Measurements from ENCODE around the gene CCDC102A.
"Not testable (repeated sequence)": the region's sequence is repeated elsewhere in the genome, so short reads cannot be mapped to it uniquely, and the experiment has no call there.

CCDC102A gene

DNA sequence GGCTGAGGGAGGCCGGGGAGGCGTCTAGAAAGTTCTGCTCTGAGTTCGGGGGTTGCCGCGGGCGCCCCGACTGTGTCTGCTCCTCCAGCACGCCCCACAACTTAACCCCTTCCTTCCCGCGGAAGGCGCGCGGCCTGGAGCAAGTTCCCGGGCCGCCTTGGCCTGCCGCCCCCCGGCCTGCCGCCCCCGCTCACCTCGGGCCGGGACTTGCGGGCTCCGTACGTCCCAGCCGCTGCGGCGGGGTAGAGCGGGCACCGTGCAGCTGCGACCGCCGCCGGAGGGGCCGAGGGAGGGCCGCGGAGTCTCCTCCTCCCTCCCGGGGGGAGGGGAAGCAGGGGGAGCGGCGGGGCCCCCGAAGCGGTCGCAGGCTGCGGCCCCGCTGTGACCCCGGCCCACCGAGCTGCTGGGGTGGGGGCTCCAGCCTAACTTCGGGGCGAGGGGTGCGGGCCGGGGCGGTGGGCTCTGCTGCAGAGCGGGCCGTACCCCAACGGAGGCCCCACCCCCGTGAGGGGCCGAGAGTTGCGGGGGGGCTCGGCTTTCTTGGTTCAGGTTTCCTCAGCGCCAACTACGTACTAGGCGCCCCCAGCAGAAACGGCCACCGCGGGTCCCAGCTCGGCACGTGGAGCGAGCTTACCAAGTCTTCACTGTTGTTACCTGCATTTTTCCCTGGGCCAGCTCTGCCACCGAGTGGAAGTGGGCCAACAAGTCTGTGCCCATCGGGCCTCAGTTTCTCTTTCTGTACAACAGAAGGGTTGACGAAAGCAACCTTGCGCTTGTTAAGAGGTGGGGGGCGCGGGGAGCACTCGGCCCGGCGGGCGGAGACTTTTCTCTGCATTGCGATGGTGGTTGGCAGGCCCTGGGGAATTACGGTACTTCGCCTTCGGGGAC is at the start of gene CCDC102A:
TSS of gene CCDC102A (minus strand) at position 266 of the 888 bp plus-strand sequence. CDS start 7,394 bp downstream, outside the sequence.
- DNase-seq (ENCODE audit: low read depth), result no peak

DNA sequence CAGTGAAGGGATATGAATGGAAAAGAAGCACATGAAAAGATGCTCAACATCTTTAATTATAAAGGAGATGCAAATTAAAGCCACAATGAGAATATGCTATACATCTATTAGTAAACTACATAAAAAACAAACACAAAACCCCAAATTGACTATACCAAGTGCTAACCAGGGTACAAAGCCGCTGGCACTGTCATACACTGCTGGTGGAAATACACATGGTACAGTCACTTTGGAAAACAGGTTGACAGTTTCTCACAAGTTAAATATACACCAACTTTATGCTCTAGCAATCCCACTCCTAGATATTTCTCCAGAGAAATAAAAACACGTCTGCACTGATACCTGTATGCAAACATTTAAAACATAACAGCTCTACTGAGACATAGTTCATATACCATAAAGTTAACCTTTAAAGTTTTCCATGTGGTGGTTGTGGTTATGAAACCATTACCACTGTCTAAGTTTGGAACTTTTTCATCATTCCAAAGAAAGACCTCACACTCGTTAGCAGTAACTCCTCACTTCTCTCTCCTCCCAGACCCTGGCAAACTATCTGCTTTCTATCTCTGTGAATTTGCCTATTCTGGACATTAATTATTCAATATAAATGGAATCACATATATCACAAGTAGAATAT is 48.8 kb upstream of the CCDC102A start:
- DNase-seq (ENCODE audit: low read depth), result no peak

DNA sequence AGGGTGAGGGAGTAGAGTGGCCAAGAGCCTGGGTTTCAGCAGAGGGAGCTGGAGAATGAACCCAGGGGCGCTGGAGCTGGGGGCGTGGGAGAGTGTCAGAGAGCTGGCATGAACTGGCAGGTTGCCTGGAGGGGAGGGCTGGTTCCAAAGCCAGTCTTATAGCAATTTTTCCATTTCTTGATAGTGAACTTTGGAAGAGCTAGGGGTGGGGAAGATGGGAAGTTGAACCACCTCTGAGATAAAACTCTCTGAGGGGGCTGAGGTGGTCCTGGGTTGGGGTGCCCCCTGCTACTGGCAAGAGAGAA is 42.9 kb upstream of the CCDC102A start:
- DNase-seq (ENCODE audit: low read depth), result no peak

DNA sequence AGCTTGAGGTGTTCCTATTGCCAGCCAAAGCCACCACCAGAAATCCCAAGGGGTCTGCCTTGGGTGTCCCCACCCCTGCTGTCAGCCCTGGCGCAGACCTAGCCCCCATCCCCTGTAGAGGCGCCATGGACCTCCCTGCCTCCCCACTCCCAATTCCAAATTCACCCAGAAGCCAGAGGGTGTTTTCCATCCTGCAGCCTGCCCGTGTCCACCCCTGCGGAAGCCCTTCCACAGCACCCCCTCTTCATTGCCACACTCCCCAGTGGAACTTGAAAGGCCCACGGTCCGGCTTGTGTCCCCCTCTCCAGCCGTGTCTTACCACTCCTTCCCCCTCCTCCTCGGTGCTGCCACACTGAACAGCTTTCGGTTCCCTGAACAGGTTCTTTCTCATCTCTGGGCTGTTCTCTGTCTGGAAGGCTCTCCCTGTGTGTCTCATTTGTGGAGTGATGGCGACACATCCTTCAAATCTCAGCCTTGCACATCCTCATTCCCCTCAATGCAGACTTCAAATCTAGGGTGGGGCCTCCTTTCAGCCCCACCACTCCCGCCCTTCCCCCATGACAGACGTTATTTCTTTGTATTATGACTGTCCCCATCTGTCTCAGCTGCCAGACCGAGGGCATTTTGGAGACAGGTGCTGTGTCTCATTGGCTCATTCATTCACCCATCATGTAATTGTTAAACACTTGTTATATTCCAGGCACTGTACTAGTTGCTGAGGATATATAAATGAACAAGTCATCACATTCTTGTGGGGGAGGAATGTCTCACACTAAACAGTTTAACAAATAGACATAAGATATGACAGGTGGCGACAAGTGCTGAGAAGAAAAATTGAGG is 42.4 kb upstream of the CCDC102A start:
- DNase-seq (ENCODE audit: low read depth), result no peak

DNA sequence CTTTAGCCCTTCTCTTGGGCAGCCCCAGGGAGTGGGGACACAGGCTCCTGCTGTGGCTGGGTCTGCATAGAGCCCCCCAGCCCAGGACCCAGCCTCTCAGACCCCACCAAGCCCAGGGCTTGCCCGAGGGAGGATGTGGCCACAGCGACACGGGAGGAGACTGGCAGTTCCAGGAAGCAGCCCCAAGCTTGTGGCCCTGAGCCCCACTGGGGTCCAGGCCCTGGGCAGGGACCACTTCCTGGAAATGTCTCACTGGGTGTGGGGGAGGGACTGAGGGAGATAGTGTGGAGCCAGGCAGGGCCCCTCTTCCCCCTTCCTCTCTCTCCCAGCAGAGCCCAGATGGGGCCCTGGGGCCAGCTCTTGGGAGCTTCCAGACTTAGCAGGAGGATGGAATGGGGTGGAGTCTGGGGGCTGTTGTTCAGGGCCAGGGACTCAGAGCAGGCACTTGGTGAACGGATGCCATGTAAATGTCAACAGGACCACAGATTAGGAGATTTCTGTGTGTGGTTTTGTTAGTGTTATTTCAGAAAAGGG is 41.4 kb upstream of the CCDC102A start:
- DNase-seq (ENCODE audit: low read depth), result no peak

DNA sequence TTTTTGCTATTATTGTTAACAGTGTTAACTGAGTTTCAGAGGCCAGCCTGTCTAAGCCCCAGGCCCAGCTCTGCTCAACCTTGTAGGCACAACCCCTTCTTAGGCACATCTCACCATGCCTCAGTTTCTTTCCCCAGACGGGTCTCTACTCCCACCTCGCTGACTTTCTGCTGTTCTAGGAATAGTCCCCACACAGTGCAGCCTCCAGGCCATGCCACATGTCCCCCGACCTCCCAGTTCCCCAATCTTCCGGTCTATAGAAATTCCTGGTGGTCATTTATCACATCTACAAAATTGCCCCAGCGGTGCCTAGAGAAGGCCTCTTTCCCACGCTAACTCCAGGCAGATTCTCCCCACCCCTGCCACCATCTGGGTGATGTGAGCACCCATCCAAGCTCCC is 40.8 kb upstream of the CCDC102A start:
- no peak for DNase-seq (ENCODE audit: low read depth)

DNA sequence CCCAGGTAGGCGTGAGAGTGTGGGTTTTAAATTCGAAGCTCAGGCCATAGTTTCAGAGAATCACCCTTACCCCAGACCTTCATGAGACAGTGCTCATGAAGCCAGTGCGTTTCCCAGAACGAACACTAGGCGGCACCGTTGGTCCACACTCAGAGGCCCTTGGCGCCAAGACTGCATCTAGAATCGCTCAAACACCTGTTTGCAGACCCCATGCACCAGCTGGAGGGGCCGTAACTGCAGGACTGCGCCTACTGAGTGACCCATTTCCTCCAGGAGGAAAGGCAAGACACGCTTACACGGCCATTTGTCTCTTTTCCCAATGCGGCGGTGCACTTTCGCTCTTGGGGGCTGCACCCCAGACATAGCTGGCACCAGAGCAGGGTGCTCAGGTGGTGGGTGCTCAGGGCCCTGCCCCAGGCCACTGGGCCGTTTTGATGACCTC is 40.1 kb upstream of the CCDC102A start:
- peak; percentile 70 for DNase-seq (ENCODE audit: low read depth)

DNA sequence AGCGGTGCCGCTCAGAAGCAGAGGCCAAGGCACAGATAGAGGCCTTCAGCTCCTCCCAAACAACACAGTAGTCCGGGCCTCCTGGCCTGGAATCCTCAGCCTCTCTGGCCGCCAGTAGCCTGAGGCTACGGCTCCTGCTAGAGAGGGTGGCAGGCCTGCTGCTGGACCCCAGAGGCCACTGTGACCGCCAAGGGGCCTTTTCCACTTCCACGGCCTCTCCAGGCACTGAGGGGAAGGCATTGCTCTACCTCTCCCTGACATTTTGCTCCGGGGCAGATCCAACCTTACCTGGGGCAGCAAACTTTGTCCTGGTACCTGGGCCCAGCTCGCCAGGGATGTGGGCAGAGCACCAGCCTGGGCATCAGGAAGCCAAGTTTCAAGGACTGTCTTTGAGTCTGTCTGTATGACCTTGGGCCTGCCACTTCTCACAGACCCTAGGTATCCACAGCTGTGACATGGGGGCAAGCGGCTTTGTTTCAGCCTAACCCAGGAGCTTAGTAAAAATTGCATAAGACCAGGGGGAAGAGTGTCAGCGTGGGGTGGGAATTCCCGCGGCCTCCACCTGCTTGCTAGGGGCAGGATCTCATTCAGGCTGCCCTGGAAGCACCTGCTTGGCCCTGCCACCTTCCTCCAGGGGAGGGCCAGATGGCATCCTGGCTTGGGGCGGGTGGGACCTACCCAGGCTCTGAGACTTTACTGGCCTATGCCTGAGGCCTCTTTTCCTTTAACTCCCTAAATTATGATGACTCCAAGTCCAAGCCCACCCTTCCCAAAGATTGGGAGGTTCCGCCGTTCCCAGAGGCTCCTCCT is 39.3 kb upstream of the CCDC102A start:
- DNase-seq (ENCODE audit: low read depth), result no peak

DNA sequence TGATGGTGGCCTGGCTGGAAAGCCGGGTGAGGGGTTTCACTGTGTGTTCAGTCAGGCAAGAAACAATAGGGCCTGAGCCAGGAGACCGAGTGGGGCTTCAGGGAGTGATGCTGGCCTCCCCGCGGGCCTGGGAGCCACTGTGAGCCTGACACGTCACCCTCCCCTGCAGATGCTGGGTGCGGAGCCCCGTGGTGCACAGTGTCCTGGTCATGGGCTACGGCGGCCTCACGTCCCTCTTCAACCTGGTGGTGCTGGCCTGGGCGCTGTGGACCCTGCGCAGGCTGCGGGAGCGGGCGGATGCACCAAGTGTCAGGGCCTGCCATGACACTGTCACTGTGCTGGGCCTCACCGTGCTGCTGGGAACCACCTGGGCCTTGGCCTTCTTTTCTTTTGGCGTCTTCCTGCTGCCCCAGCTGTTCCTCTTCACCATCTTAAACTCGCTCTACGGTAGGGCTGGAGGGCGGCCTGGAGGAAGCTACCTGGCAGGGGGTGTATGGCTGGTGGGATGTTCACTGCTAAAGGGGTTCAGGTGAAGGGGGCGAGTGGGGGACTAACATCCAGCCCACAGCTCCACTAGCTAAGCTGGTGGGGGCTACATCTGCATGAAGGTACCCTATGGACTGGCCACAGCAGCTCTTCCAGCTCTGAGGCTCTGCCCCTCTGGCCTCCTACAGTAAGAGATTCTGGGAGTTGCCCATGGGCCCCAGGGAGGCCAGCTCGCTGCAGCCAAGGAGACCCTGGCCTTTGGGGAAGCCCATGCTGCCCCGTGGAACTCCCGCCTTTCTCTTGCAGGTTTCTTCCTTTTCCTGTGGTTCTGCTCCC is 38.5 kb upstream of the CCDC102A start:
- DNase-seq (ENCODE audit: low read depth), result no peak

DNA sequence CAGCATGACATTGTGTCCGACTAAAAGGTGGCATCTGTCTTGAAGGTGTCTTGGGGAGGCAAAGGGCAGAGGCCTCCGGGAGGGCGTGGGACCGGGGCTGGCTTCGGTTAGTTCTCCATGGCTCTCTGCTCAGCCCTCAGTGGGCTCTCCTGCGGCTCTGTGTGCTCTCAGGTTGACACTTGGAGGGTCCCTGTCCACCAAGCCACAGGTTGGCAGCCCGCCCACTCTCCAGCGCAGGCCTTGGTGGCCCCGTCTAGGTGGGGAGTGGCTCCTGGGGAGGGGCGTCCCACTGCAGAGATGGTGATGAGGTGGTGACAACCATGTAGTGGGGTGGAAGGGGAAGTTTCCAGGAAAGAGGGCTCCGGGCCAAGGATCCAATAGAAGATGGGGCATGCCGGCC is 37.7 kb upstream of the CCDC102A start:
- DNase-seq (ENCODE audit: low read depth), result no peak

DNA sequence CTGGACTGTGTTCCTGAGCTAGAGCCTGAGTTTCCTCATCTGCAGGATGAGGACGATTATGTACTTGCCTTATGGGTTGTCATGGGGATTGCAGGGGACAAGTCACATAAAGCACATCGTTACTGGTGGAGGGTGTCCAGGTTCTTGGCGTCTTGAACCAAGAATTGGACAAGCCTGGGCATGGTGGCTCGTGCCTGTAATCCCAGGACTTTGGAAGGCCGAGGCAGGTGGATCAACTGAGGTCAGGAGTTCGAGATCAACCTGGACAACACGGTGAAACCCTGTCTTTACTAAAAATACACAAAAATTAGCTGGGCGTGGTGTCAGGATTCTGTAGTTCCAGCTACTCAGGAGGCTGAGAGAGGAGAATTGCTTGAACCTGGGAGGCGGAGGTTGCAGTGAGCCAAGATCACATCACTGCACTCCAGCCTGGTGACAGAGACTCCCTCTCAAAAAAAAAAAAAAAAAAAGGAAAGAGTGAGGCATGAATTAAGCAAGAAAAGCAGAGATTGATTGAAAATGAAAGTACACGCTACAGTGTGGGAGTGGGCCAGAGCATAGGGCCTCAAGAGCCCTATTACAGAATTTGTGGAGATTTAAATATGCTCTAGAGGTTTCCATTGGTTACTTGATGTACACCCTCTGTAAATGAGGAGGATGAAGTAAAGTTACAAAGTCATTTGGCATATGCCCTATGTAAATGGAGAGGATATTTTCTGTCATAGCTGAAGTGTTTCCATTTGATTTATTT is 36.8 kb upstream of the CCDC102A start:
- DNase-seq (ENCODE audit: low read depth), result no peak

DNA sequence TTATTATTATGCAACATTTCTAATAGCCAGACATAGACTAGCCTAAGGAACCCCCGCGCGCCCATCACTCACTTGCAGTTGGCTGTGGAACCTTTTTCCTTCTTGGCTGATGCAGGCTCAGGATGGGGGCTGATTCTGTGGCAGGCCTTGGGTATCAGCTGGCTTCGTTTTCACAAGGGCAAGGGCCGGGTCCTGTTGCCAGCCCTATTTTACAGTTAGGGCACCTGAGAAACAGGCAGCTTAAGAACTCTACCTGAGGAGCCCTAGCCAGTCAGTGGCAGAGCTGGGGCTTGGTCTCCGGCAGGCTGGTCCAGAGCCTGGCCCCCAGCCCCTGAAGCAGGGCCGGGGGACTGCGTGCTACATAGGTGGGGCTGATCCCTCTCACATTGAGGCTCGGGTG is 34.7 kb upstream of the CCDC102A start:
- no peak for DNase-seq (ENCODE audit: low read depth)

DNA sequence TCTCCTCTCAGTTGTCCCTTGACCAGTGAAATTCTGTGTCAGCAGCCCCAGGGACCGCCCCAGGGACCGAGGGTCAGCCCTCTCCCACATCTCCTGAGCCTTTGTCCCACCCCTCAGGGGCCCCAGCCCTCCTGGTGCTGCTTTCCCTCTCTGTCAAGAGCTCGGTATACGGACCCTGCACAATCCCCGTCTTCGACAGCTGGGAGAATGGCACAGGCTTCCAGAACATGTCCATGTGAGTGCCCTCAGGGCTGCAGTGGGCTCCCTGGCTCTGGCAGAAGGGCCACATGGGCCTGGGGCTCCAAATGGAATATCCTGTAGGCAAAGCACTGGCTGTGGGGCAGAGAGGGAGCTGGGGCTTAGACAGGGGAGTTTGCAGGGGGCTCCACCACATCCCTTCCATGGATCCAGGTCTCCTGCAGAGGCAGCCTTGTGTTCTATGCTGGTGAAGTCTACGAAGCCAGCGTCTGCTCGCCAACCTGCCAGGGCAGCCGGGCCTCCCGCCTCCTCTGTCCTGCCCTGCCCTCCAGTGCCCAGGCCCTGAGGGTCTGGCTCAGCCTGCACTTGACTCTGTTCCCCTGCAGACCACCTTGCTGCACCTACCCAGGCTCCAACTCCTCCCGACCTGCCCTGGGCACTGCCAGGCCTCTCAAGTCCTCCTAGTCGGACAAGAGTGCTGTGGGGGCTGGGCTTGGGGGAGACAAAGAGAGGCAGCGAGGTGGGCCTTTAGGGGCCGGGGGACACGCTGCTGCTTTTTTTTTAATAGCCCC is 34.1 kb upstream of the CCDC102A start:
- no peak for DNase-seq (ENCODE audit: low read depth)

DNA sequence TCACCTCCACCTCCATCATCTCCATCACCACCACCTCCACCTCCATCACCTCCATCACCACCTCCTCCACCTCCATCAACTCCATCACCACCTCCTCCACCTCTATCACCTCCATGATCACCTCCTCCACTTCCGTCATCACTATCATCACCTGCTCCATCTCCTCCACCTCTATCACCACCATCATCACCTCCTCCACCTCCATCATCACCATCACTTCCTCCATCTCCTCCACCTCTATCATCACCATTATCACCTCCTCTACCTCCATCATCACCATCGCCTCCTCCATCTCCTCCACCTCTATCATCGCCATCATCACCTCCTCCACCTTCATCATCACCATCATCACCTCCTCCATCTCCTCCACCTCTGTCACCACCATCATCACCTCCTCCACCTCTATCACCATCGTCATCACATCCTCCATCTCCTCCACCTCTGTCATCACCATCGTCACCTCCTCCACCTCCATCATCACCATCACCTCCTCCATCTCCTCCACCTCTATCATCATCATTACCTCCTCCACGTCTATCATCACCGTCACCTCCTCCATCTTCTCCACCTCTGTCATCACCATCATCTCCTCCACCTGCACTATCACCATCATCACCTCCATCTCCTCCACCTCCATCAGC is 33.1 kb upstream of the CCDC102A start:
- no peak for DNase-seq (ENCODE audit: low read depth)

DNA sequence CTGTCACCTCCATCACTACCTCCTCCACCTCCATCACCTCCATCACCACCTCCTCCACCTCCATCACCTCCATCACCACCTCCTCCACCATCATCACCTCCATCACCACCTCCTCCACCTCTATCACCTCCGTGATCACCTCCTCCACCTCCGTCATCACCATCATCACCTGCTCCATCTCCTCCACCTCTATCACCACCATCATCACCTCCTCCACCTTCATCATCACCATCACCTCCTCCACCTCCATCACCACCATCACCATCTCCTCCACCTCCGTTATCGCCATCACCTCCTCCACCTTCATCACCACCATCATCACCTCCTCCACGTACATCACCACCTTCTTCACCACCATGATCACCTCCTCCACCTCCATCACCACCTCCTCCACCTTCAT is 32.4 kb upstream of the CCDC102A start:
- DNase-seq (ENCODE audit: low read depth), result not testable (repeated sequence)

DNA sequence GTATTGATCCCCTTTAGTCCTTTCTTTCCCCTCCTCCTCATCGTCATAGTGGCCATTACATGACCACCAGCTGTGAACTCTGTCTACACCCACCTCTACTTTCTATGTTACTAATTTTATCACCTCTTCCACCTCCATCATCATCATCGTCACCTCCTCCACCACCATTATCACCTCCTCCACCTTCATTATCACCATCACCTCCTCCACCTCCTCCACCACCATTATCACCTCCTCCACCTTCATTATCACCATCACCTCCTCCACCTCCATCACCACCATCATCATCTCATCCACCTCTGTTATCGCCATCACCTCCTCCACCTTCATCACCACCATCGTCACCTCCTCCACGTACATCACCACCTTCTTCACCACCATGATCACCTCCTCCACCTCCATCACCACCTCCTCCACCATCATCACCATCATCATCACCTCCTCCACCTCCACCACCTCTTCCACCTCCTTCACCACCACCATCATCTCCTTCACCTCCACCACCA is 31.9 kb upstream of the CCDC102A start:
- DNase-seq (ENCODE audit: low read depth), result no peak

DNA sequence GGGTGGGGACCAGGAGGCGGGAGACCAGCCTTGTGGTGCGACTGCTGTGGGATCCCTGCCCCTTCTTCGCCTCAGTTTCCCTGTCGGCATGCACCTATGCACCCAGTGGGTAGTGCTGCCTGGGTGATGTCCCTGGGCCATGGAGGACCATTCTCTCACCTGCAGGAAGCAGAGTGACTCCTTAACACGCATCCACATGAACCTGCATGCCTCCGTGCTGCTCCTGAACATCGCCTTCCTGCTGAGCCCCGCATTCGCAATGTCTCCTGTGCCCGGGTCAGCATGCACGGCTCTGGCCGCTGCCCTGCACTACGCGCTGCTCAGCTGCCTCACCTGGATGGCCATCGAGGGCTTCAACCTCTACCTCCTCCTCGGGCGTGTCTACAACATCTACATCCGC is 31.3 kb upstream of the CCDC102A start:
- DNase-seq (ENCODE audit: low read depth), result no peak

DNA sequence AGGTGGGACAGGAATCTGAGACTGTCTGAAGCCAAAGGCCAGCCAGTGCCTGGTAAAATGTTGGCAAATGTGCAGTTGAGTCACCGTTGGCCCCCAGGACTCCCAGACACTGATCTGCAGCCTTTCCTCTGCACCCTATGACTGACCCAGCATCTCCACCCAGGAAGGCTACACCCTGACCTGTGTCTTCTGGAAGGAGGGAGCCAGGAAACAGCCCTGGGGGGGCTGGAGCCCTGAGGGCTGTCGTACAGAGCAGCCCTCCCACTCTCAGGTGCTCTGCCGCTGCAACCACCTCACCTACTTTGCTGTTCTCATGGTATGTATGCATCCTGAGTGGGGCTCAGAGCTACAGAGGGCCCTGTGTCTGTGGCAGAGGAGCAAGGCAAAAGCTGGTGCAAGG is 30.1 kb upstream of the CCDC102A start:
- no peak for DNase-seq (ENCODE audit: low read depth)

DNA sequence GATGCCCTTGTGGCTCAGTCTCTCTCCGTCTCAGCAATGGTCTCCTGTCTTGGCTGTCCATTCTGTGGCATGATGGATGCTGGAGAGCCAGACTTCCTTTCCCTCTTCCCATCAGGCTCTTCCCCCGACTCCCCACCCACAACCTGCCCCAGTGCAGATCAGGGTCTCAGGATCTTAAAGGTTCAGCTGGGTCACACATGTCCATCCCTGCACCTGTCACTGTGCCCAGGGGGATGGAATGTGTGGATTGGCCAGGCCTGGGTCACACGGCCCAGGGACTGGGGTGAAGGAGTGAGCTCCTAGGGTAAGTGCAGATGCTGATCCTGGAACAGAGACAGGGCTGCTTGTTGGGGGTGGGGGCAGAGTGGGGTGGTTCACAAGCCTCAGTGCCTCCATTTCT is 29.1 kb upstream of the CCDC102A start:
- no peak for DNase-seq (ENCODE audit: low read depth)

Data from stimulated activated CD8-positive, alpha-beta memory T cell treated with anti-CD3 and anti-CD28 coated beads, Interleukin-7, amount 100 ng/mL, for 24 hours (primary cell).